Measurements from ENCODE around the gene TBC1D22A. TPM values are rescaled to one million over a fixed set of nuclear protein-coding genes. Genes with fewer than 3 reads are reported as not detected.

The TBC1D22A gene
- total RNA-seq, 1 donor from 2014 or later = 20.1 TPM

DNA sequence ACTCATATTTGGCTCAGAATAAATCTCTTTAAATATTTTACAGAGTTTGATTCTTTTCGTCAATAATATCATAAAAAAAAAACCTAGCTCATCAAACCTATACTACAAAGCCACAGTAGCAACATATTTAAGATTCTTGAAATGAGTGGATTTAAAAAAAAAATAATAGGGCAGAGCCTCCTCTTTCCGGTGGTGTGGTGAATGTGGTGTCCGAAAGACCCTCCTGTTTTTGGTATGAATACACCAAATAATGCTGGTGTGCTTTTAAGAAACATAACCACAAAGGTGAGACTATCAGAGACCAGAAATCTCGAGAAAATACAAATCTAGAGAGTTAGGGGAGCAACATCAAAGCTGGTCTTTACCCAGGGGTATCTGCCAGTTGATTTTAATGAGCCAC lies 342.6 kb downstream of the TBC1D22A start:
- intact Hi-C loops (cut with DNase I) = no loop called here
- DNase-seq (ENCODE audit: low spot score) = no peak

DNA sequence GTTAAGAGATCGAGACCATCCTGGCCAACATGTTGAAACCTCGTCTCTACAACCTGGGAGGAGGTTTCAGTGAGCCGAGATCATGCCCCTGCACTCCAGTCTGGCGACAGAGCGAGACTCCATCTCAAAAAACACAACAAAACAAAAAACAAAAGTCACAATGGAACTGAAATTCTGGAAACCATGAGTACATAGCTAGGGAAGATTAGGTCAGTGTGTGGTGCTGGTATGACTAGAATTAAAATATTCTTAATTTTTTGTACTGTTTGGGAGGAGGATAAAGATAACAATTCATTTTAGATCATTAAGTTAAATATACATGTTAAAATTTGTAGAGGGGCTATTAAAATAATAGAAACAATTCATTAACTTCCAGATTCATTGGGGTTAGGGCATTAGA lies 344.4 kb downstream of the TBC1D22A start:
- intact Hi-C loops (cut with DNase I) = no loop called here
- DNase-seq (ENCODE audit: low spot score) = no peak

DNA sequence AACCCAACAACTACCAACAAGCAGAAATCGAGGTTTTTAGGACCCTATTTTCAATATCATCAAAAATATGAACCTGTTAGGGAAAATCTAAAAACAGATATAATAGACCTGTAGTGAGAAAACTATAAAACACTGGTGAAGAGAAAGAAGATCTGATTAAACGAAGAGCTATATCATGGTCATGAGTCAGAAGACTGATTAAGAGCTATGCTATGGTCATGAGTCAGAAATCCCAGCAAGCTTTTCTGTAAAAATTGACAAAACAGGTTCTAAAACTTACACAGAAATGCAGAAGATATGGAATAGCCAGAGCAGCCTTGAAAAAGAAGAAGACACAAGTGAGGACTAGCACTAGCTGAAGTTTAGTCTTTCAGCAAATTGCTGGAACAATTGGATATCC lies 345.0 kb downstream of the TBC1D22A start:
- DNase-seq (ENCODE audit: low spot score) = no peak
- intact Hi-C loops (cut with DNase I) = no loop called here

DNA sequence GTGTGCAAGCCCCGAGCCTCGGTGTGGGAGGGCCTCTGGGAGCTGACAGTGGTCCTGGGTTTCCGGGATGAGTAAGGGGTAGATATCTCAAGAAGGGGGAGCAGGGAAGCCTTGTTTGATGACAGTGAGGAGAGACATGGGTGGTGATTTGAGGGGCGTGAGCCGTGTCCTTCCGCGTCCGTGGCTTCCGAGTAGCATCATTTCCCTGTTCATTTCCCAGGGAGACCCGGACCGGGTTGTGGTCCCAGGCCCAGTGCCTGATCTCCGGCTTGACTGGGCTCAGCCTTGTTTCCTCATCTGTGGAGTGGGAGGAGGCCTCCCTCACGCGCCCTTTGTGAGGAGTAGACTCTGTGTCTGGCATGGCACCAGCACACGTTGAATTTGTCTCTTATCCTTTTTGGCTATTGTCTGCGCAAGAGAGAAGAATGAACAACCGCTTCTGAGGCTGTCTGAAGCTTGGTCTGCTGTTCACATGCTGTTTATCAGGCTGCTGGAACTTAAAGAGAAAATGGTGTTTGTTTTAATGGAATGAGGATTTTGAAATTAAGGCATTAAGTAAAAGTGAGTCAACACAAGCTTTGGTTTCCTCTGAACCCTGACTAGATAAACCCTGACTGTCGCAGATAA lies 348.5 kb downstream of the TBC1D22A start:
- DNase-seq (ENCODE audit: low spot score) = peak; percentile 53
- intact Hi-C loops (cut with DNase I) = loop anchor here (10.0 kb wide), 1 partner anchor 294 kb away; no protein-coding TSS in a partner anchor

DNA sequence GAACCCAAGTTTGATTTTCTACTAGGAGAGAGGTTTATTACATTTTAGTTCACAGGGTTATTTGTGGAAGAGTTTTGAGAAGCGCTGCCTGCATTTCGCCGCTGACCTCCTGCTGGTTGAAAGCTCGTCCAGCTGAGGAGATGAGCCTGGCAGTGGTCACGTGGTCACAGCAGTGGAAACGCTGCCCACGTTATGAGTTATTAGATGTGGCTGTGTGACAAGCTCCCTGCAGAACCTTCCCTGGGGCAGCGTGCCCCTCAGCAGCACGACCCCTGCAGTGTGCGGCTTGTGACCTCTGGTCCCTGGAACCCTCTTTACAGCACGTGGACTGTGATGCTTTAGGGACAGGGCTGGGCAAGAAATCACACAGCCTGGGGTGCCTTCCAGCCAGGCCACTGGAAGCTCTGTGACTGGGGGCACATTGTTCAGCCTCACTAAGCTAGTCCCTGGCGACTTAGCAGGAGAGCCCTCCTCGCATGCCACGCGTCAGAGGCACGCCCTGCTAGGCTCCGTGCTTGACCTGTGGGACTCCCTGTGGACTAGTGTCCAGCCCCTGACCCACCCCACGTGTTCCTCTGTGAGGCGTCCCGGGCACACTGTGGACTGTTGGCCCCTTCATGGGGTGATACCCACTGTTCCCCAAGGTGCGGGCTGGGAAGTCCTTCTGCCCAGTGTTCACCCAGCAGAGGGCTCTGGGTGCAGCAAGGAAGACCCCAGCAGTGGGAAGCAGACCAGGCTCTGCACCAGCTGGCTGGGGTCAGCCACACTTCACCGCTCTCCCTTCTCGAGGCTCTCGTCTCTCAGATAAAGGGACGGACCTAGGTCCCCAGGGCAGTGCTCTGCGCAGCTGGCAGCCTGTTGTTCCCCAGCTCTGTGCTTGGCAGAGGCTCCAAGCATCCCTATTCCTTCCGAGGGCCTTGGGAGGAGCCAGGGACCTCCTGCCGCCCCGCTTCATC lies 349.5 kb downstream of the TBC1D22A start:
- DNase-seq (ENCODE audit: low spot score) = peak; percentile 47
- intact Hi-C loops (cut with DNase I) = loop anchor here (10.0 kb wide), 1 partner anchor 293 kb away; no protein-coding TSS in a partner anchor

DNA sequence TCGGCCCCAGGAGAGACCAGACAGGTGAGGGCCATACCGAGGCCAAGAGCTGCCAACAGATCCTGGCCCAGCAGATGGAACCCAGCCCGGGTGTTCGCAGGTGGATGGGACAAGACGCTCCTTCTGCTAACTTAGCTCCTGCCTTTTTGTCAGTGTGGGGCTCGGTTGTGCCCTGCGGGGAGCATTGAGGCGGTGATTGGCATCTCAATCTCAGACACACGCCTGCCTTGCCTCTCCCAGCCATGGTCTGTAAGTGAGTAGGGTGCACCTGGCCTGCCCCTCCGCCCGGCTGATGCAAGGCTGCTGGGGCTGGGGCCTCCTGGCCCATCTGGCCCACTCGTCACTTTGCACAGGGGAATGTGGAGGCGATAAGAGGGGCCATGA lies 350.1 kb downstream of the TBC1D22A start:
- DNase-seq (ENCODE audit: low spot score) = no peak
- intact Hi-C loops (cut with DNase I) = loop anchor here (10.0 kb wide), 1 partner anchor 292 kb away; no protein-coding TSS in a partner anchor

DNA sequence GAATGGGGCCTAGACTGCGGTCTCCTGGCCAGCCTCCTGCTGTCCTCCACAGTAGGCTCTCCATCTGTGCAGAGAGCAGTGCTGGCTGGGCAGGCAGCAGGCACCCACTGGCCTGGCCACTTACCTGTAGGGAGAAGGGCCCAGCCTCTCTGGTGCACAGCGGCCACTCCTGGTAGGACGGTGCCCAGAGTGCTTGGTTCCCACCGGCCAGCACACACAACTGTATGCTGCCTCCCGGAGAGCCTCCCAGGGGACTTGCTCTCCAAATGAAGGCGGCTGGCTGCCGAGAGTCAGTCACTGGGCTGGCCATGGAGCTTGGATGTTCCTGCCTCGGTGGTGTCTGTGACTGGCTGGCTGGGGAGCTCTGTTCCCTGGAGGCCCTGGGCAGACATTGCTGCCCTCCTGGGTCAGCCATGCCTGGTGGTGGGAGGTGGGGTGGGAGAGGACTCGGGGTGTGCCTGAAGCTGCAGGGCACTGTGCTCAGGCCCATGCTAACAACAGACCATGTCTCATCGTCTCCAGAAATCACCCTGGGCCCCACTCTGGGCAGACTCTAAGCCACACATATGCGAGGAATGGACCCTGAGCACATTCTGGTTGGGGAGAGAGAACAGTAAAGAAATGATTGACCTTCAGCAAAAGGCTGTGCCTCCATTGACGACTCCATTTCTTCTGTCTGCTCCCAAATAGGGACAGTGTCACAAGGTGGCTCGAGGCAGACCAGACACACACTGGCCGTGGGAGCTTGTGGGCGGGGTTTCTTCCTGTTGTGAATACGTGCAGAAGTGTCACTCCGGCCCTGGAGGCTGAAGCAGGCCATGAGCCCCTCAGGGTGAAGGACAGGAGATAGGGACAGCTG lies 350.8 kb downstream of the TBC1D22A start:
- DNase-seq (ENCODE audit: low spot score) = peak; percentile 64
- intact Hi-C loops (cut with DNase I) = loop anchor here (10.0 kb wide), 1 partner anchor 292 kb away; no protein-coding TSS in a partner anchor

DNA sequence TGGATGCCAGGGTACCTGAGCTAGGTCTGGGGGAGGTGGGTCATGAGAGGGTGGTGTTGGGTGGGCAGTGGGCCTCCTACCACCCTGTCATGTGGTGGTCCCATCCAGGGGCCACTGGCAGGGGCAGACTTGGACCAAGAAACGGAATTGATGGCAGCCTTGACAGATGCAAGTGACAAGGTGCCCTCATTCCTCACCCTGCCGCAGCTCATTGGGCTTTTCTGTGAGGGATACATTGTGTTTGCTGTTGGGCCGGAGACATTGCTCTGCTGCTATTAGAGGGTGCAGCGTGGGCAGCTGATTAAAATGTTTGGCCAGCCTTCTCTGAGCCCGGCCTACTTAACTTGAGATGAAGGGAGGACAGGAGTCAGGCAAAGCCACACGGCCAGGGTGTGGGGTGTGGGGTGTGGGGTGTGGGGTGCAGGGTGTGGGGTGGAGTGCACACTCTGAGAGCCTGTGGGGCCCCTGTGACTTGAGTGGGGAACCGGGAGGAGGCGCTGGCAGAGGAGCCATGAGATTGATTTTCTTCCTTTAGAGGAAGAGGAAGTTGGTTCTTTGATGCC lies 351.5 kb downstream of the TBC1D22A start:
- peak; percentile 35 for DNase-seq (ENCODE audit: low spot score)
- intact Hi-C loops (cut with DNase I) = loop anchor here (10.0 kb wide), 1 partner anchor 291 kb away; no protein-coding TSS in a partner anchor

DNA sequence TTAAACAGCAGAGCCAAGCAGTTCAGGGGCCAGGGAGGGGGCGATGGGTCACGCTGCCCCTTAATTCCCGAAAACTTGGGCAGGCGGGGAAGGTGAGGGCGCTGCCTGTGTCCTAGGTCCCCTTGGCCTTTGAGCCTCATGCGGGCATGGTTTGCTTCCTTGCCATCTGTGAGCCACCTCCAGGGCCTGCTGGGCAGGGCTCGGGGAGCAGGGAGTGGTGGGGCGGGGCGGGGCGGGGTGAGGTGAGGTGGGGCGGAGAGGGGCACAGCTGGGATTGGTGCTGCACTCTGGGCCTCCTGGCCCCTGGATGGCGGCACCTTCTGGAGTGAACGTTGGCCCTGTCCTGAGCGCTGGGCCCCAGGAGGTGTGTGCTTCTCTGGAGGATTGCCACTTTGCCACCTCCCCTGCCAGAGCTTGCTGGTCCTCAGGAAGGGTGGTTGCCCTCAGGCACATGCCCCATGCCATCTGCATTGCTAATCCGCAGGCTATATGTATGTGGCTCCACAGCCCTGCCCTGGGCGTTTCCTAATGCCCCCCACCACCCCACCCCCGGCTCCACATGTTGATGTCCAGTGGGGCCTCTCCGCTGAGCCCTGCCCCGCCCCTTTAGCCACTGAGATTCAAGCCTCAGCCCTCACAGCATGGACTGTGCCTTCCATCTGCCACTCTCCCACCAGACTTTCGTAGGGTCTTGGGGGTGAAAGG lies 352.5 kb downstream of the TBC1D22A start:
- DNase-seq (ENCODE audit: low spot score) = peak; percentile 56
- intact Hi-C loops (cut with DNase I) = loop anchor here (10.0 kb wide), 1 partner anchor 290 kb away; no protein-coding TSS in a partner anchor

DNA sequence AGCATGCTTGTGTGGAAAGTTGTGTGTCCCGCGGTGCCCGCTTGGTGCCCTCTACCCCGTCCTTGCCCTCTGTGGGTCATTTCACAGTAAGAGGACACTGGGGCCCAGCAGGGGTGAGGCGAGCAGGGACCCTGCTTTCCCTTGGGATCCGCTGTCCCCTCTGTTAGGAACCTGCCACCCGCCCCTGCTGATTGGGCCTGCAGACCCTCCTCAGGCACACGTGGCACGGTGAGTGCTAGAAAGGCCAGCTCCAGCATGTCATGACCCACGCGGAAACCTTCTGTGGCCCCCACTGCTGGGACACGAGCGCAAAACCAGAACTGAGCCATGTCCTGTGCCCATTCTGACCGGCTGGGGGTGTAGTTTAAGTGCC lies 353.1 kb downstream of the TBC1D22A start:
- peak; percentile 55 for DNase-seq (ENCODE audit: low spot score)
- intact Hi-C loops (cut with DNase I) = loop anchor here (10.0 kb wide), 1 partner anchor 289 kb away; no protein-coding TSS in a partner anchor

DNA sequence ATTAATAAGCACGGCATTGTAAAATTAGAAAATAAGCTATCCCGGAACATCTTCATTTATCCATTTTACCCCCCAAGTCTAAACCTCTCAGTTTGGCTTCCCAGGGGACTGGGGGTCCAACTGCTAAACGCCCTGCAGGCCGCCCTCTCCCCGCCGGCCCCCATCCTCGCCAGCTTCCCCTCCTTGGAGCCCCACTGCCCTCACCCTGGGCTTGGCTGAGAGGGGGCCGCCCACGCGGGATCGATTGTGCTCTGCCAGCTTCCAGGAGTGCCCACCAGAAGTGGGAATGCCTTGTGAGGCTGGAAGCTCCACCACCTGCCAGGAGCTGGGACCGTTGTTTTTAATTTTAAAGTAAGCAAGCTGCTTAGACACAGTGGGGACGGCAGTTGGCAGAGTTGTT lies 353.5 kb downstream of the TBC1D22A start:
- DNase-seq (ENCODE audit: low spot score) = peak; percentile 49
- intact Hi-C loops (cut with DNase I) = loop anchor here (10.0 kb wide), 1 partner anchor 289 kb away; no protein-coding TSS in a partner anchor

DNA sequence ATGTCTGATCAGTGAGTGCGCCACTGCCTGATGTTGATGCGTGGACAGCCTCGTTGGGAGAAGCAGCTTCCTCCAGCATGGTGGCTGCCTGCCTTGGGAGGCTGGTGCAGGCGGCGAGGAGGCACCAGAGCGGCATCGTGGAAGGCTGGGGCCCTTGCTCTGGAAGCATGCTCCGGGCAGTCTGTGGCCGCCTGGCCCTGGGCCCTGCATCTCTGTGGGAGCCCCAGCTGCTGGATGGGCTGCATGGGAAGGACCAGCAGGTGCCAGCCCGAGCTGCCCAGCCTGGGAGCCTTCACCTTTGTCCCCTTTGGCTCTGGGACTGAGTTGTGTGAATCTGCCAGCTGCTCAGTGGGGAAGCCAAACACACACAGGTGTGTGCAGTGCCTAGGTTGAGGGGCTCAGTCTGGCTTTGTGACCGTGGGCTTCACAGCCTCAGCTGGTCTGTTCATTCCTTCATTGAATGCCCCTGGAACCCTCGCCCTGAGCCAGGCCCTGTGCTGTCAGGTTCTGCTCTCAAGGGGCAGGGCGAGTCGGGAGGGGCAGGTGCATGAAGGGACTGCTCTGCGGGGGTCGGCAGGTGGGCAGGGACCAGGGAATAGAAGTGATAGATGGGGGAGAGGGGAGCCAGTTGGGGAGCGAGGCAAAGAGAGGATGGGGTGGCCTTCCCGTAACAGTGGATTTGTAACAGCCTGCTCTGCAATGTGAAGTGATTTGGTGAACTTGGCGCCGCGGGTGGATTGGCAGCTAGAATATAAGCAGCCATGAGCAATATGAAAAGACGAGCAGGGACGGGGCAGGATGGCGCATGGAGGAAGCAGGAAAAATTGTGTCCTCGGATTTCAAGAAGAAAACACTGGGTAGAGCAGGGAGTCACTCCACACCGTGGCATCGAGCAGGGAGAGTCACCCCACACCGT lies 354.2 kb downstream of the TBC1D22A start:
- intact Hi-C loops (cut with DNase I) = loop anchor here (10.0 kb wide), 1 partner anchor 288 kb away; no protein-coding TSS in a partner anchor
- DNase-seq (ENCODE audit: low spot score) = peak; percentile 53

DNA sequence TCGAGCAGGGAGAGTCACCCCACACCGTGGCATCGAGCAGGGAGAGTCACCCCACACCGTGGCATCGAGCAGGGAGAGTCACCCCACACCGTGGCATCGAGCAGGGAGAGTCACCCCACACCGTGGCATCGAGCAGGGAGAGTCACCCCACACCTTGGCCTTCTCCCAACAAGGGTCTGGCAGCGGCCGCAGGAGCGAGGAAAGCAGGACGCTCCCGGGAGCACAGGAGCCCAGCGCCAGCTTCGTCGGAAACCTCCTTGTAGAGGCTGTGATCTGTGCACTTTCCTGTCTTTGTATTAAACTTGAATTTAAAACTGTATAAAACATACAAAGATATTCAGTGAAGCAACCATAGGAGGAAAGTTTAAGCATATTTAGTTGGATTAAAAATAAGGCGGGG lies 355.0 kb downstream of the TBC1D22A start:
- intact Hi-C loops (cut with DNase I) = loop anchor here (10.0 kb wide), 1 partner anchor 287 kb away; no protein-coding TSS in a partner anchor
- peak; percentile 72 for DNase-seq (ENCODE audit: low spot score)

DNA sequence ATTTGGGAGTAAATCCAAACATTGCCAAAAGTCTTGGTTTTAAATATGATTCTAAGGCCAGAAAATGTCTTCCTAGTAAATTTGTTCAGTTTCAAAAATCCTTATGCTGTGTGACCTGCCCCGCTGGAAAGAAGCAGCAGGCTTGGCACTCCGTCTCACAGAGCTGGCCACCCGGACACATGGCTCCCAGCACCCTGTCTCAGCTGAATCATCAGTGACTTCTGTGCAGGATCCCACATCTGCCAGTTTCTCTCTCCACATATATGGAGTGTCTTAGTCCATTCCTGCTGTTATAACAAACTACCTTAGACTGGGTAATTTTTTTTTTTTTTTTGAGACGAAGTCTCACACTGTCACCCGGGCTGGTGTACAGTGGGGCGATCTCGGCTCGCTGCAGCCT lies 356.7 kb downstream of the TBC1D22A start:
- intact Hi-C loops (cut with DNase I) = loop anchor here (10.0 kb wide), 1 partner anchor 286 kb away; no protein-coding TSS in a partner anchor
- DNase-seq (ENCODE audit: low spot score) = peak; percentile 35

DNA sequence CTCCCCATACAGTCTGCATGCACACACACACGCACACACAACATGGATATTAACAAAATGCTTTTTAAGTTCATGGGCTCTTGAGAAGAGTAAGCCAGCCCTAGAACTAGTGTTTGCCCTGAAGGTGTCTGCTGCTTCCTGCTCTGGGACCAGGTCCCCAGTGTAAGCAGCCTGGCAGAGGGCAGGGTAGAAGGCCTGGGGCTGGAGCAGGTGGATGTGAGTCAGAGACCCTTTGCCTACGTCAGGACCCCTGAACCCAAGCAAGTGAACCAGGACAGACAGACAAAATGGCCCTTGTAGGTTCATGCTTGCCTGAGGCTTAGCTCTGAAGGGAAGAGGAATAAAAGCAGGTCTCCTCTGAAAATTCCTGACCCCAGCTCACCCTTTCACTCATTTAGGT lies 357.9 kb downstream of the TBC1D22A start:
- intact Hi-C loops (cut with DNase I) = no loop called here
- DNase-seq (ENCODE audit: low spot score) = no peak

DNA sequence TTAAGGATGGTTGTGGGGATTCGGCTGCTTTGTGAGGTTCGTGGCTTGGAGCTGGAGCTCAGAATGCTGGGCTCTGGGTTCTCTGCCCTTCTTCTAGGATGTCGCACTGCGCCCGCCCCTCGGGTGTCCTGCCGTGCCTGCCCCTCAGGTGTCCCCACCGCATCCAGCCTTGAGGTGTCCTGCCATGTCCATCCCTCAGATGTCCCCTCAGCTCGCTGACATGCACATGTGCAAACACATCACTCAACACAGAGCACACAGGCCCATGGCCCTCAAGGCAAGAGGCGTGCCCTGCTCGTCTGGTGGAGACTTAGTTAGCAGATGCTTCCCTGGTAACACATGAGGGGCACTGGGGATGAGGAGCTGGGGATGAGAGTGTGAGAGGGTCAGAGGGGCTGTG lies 359.3 kb downstream of the TBC1D22A start:
- intact Hi-C loops (cut with DNase I) = no loop called here
- peak; percentile 47 for DNase-seq (ENCODE audit: low spot score)

DNA sequence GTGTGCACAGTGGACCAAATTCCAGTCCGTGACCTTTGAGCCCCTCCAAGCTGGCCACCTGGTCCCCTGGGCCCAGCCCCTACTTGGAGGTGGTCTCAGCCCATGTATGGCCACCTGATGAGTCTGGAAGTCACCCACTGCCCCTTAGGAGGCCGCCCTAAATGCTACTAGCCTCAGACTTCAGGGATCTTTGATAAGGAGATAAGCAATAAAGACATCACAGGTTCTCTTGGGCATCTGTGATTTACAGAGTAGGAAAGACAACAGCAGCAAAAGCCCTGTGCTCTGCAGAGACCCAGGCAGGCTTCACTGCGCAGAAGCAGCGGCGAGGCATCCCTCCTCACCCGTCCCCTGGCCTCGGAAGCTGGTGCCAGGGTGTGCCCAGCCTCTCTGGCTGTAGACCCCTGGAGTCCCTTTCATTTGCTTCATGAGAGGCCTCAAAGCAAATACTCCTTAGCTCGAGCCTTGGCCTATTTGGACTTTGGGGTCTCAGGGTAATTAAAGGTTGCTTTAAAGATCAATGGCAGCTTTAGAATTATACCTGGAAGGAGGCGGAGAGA lies 360.1 kb downstream of the TBC1D22A start:
- intact Hi-C loops (cut with DNase I) = no loop called here
- DNase-seq (ENCODE audit: low spot score) = peak; percentile 41
